Kidney epithelial cell (primary cell): Measurements from ENCODE around the gene TMEM151B. TPM values are rescaled to one million over a fixed set of nuclear protein-coding genes. Genes with fewer than 3 reads are reported as not detected.

ENCODE experiments used
- DNase-seq: peaks from one replicate; pipeline ENCODE4 v3.0.0-alpha.2; 2010; ENCODE audit warnings: low read depth
- H3K27me3 ChIP-seq: 2 replicates; pipeline ENCODE4 v1.6.0; 2011; ENCODE audit warnings: low read length; ENCODE audit not compliant: control insufficient read depth, insufficient read depth
- H3K36me3 ChIP-seq: 2 replicates; pipeline ENCODE4 v1.5.1; 2011; ENCODE audit warnings: low read length; ENCODE audit not compliant: control insufficient read depth, insufficient read depth
- H3K4me3 ChIP-seq: 2 replicates; pipeline ENCODE4 v1.5.1; 2011; ENCODE audit warnings: low read depth, mild to moderate bottlenecking, control low read depth, low read length
- total RNA-seq: library from RNA; depleted of rRNA; stranded (reverse); fragments of >200 nt; gene quantifications from 2 replicates; pipeline ENCODE4 v1.2.3, GENCODE V29; 2015
- TF ChIP-seq, protein P1 (sequence below): IDR thresholded peaks from 2 replicates; pipeline ENCODE4 v1.5.1; 2011; ENCODE audit warnings: mild to moderate bottlenecking, moderate library complexity, low read length, control low read depth, inconsistent platforms; ENCODE audit not compliant: insufficient read depth, poor library complexity, severe bottlenecking

The TMEM151B gene
- total RNA-seq, 1 donor from 2014 or later = 0.13 TPM

GRCh38 chr6:44243345-44243744 is 26.9 kb upstream of the TMEM151B start:
- Histone ChIP-seq H3K27me3 (no peaks in the 10 kb centered on the region), H3K4me3 (no peak overlapping the region), H3K36me3 (no peaks in the 10 kb centered on the region)
- TF ChIP-seq, protein P1, sequence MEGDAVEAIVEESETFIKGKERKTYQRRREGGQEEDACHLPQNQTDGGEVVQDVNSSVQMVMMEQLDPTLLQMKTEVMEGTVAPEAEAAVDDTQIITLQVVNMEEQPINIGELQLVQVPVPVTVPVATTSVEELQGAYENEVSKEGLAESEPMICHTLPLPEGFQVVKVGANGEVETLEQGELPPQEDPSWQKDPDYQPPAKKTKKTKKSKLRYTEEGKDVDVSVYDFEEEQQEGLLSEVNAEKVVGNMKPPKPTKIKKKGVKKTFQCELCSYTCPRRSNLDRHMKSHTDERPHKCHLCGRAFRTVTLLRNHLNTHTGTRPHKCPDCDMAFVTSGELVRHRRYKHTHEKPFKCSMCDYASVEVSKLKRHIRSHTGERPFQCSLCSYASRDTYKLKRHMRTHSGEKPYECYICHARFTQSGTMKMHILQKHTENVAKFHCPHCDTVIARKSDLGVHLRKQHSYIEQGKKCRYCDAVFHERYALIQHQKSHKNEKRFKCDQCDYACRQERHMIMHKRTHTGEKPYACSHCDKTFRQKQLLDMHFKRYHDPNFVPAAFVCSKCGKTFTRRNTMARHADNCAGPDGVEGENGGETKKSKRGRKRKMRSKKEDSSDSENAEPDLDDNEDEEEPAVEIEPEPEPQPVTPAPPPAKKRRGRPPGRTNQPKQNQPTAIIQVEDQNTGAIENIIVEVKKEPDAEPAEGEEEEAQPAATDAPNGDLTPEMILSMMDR = no peak
- no peak for DNase-seq

- TF ChIP-seq, protein P1 = no peak
- no peak for DNase-seq
- H3K27me3 ChIP-seq = no peaks in the 10 kb centered on the region
- H3K4me3 ChIP-seq = peak overlapping the region; percentile 80
- peaks cover 5% of the 10 kb centered on the region for H3K36me3 ChIP-seq
These were observed 24.8 kb upstream of the TMEM151B start for GRCh38 chr6:44245391-44245911.

GRCh38 chr6:44245912-44246662 is 24.2 kb upstream of the TMEM151B start:
- DNase-seq = no peak
- TF ChIP-seq, protein P1 = peak; percentile 27
- H3K36me3 ChIP-seq = peaks cover 7% of the 10 kb centered on the region
- H3K4me3 ChIP-seq = peak overlapping the region; percentile 80
- no peaks in the 10 kb centered on the region for H3K27me3 ChIP-seq

DNA sequence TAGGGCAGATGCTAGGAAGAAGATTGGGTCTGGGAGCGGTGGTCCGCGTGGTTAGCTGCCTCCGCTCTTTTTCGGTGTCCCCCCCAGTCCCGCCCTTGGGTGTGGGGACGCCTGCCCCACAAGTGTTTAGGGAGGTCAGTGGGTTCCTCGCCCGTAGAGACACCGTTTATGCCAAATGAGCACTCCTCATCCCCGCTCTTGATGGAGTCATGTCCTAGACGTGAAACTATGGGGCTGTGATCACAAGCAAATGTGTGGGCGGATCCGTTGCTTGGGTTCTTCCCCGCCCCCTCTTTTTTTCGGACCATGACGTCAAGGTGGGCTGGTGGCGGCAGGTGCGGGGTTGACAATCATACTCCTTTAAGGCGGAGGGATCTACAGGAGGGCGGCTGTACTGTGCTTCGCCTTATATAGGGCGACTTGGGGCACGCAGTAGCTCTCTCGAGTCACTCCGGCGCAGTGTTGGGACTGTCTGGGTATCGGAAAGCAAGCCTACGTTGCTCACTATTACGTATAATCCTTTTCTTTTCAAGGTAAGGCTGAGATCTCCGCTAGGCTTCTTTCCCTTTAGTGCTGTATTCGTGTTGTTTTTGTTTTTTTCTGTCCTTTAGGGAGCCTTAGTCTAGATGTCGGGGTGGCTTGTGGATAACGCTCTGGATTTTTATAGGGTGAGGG is 23.4 kb upstream of the TMEM151B start, which contains the start of gene HSP90AB1:
HSP90AB1 (plus strand) TSS at position 439 of the 675 bp plus-strand sequence. CDS start 1,529 bp downstream, outside the sequence.
- DNase-seq = peak; percentile 95
- TF ChIP-seq, protein P1 = no peak
- H3K4me3 ChIP-seq = peak within 1 kb of the TSS; percentile 80

GRCh38 chr6:44247338-44248302 is 22.6 kb upstream of the TMEM151B start:
- DNase-seq = no peak
- Histone ChIP-seq H3K4me3 (peak overlapping the region; percentile 80), H3K36me3 (peaks cover 12% of the 10 kb centered on the region), H3K27me3 (no peaks in the 10 kb centered on the region)
- TF ChIP-seq, protein P1 = no peak

More for the DNA sequence above, 23.4 kb upstream of the TMEM151B start, which contains the start of gene HSP90AB1:
- Histone ChIP-seq H3K36me3 (peaks cover 11% of the 10 kb centered on the region), H3K27me3 (no peaks in the 10 kb centered on the region)
